Activated T-cell treated with anti-CD3 and anti-CD28 coated beads, Interleukin-2, amount 50 U/mL, for 1 hour (primary cell): Measurements from ENCODE around the gene MATR3.
"Not testable (repeated sequence)": the region's sequence is repeated elsewhere in the genome, so short reads cannot be mapped to it uniquely, and the experiment has no call there.

Experiments used
- DNase-seq: peaks from one replicate; pipeline ENCODE4 v3.0.0-alpha.2; 2020

The MATR3 gene

GRCh38 chr5:139297439-139298133, 4.0 kb downstream of the MATR3 start:
- no peak for DNase-seq

GRCh38 chr5:139298242-139298641, 4.7 kb downstream of the MATR3 start:
- no peak for DNase-seq

DNA sequence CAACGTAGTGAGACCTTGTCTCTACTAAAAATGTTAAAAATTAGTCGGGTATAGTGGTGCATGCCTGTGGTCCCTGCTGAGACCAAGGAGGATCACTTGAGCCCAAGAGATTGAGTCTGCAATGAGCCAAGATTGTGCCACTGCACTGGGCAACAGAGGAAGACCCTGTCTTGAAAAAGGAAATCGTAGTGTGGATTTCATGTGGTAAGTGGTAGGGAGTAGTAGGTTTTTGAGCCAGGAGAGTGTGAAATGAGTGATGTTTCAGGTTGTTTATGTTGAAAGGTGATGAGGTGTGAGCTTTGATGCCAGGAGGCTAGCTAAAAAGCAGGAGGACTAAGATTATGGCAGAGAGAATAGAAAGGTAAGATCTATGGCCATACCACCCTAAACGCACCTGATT, 5.9 kb downstream of the MATR3 start:
- DNase-seq: no peak

DNA sequence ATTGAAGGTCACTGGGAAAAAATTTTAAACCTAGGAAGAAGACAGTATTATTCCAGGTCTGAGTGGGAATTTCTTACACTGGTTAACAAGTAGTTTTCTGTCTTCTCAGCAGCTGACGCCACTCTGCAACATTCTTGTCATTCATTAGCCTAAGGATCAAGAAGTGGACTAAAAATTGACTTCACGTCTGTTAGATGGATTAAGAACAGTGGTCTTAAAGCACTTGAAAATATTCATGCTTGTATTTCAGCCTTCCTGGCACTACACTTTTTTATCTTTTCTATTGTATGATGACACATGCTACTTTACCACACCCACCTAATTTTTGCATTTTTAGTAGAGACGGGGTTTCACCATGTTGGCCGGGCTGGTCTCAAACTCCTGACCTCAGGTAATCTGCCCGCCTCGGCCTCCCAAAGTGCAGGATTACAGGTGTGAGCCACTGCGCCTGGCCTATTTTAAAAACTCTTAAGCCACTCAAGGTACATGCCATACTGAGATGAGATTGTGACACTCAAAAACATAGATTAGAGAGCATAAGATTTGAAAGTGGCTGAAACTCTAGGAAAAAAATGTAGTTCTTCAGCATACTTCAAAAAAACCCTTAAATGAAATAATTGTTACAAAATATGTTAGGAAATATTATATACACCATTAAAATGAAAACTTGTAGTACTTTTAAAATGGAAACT, 8.4 kb downstream of the MATR3 start:
- no peak for DNase-seq

GRCh38 chr5:139304391-139305324, 11.1 kb downstream of the MATR3 start:
- DNase-seq: no peak

GRCh38 chr5:139306197-139306596, 12.7 kb downstream of the MATR3 start:
- no peak for DNase-seq

GRCh38 chr5:139306628-139307379, 13.3 kb downstream of the MATR3 start:
- DNase-seq: no peak

DNA sequence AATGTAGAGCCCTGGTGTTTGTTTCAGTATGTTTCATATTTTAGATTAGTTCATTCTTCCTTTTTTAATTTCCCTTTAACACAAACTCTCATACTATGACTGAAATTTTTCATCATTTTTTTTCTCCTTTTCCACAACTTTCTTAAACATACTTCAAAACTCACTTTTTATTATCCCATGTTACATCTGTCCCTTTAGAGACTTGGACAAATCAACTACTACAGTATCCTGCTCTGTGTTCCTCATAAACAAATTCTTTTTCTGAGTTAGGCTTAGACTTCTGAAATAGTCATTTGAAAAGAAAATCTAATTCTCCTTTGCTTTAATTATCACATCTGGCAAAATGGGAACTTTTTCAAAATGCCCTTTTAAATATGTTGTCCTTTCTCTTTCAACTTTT, 15.3 kb downstream of the MATR3 start:
- no peak for DNase-seq

DNA sequence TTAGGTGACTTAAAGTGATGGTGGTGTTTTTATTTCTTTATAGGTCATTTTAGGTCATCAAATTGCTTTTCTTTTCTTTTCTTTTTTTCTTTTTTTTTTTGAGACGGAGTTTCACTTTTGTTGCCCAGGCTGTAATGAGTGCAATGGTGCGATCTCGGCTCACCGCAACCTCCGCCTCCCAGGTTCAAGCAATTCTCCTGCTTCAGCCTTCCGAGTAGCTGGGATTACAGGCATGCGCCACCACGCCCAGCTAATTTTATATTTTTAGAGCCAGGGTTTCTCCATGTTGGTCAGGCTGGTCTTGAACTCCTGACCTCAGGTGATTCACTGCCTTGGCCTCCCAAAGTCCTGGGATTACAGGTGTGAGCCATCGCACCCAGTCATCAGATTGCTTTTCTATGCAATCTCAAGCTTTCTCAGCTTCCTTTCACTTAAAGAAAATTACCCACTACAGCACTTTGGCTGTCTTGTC, 17.2 kb downstream of the MATR3 start:
- not testable (repeated sequence) for DNase-seq

GRCh38 chr5:139312075-139312474, 18.5 kb downstream of the MATR3 start:
- DNase-seq: no peak

- no peak for DNase-seq
Observed at GRCh38 chr5:139314276-139314675, 20.7 kb downstream of the MATR3 start.

DNA sequence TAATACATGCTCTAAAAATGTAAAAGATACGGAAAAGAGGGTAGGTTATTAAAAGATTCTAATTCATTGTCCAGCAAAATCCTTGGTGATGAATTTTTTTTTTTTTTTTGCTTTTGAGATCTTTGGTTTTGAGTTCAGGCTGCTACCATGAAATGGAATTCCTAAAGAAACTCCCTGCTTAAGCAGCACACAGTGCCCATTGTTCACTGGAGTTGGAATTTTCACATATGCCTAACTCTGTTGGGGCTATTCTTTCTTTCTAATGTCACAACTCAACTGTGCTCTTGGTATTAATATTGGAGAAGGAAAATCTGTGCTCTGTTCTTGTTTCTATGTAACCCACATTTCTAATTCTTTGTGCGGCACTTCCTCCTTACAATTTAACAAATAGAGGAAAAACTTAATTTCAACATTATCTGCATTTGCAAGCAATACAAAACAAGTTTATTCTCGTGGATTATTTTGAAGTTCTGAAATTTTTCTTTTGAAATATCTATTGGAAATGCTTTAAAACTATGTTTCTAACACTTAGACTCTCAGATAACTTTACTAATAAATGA, 21.6 kb downstream of the MATR3 start:
- DNase-seq: no peak

- DNase-seq: no peak
Observed at GRCh38 chr5:139335811-139336210, 42.3 kb downstream of the MATR3 start.

GRCh38 chr5:139340051-139340450, 46.5 kb downstream of the MATR3 start:
- no peak for DNase-seq

GRCh38 chr5:139341187-139341688, 47.7 kb downstream of the MATR3 start:
- no peak for DNase-seq

DNA sequence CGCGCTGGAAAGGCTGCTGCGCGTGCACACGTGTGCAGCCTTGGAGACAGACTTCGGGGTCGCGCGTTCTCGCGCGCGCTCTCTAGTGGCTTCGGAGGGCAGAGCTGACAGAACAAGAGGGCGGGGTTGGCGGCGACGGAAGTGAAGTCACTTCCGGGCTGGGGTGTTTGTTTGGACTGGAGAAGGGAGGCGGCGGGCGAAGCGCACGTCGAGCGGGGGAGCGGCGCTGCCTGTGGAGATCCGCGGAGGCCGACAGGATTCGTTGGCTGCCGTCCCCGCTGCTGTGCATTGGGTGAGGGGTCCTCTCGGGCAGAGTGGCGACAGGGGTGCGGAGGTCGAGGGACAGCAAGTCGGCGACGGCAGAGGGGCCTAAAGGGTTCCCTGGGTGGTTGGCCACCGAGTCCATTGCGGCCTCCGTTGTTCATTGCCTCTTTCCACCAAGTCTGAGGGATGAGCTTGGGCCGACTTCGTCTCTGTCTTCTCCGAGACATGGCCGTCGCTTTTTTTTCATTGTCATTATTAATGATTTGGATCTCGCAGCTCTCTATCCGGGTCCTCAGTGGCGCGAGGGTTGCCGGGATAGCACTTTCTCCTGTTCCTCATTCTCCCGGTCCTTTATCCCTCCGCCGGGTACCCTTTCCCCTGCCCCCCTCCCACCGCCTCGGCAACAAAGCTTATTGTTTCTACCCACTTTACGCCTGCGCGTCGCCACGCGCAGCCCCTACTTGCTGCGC, 48.3 kb downstream of the MATR3 start, which contains the start of gene PAIP2:
PAIP2 (plus strand) TSS at position 166 of the 734 bp plus-strand sequence. CDS start 21,931 bp downstream, outside the sequence.
- peak; percentile 98 for DNase-seq

DNA sequence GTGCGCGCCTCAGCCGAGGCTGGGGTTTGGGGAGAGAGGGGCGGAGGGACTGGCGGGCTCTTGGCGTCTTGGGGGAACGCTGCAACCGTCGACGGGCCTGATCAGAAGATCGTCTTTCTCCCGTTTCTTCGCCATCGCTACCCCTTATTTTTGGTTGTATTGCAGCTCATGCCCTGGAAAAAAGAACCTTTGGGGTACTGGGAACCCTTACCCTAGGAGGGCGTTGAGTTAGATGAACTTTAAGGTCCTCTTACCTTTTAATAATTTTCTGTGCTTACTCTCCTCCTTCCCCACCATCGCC, 48.8 kb downstream of the MATR3 start:
- no peak for DNase-seq

- no peak for DNase-seq
Observed at GRCh38 chr5:139343476-139343875, 49.9 kb downstream of the MATR3 start.

DNA sequence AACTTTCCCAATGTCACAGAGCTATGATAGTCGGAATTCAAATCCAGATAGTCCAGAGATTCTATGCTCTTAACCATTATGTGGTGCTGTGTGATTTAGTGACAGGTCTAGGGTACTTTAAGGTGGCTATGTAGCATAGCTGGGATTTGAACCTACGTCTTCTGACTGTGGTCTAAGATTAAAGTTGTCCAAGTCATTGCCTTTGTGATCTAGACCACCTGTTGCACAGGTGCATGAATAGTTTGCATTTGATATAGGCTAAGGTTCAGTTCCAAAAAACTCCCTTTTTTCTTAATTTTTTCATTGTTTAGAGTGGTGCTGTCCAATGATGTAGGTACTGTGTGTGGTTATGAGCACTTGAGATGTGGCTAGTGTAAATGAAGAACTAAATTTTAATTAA, 50.6 kb downstream of the MATR3 start:
- DNase-seq: no peak

DNA sequence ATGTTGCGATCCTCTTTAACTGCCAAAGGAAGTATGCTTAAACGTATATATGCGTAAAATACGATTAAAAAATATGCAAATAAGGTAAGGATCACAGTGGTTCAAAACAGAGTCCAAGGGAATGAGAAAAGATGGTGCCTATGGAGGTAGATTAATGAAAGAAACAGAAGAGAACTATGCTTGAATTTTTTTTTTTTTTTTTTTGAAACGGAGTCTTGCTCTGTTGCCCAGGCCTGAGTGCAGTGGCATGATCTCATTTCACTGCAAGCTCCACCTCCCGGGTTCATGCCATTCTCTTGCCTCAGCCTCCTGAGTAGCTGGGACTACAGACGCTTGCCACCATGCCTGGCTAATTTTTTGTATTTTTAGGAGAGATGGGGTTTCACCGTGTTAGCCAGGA, 51.9 kb downstream of the MATR3 start:
- DNase-seq: not testable (repeated sequence)

- not testable (repeated sequence) for DNase-seq
Observed at GRCh38 chr5:139347863-139348262, 54.3 kb downstream of the MATR3 start.
